Nephron (organoid): ENCODE results near the gene TTC12.
"Not testable (repeated sequence)": the region's sequence is repeated elsewhere in the genome, so short reads cannot be mapped to it uniquely, and the experiment has no call there.

Experiments
- H3K27ac Mint-ChIP-seq, 3 experiments: 2 replicates each; pipeline ENCODE4 v1.8.0; 2020; ENCODE audit warnings: mixed read lengths in 3 of 3, mild to moderate bottlenecking in 2 of 3, moderate library complexity in 1 of 3
- H3K27me3 Mint-ChIP-seq: 2 replicates; pipeline ENCODE4 v1.8.0; 2021; ENCODE audit warnings: low read depth, mild to moderate bottlenecking, moderate library complexity, mixed read lengths
- H3K36me3 Mint-ChIP-seq: 2 replicates; pipeline ENCODE4 v1.8.0; 2020; ENCODE audit warnings: low read depth, mixed read lengths
- H3K4me1 Mint-ChIP-seq: 2 replicates; pipeline ENCODE4 v1.8.0; 2020; ENCODE audit warnings: mixed read lengths
- H3K4me3 Mint-ChIP-seq, 3 experiments: 2 replicates each; pipeline ENCODE4 v1.8.0; 2020; ENCODE audit warnings: mild to moderate bottlenecking in 3 of 3, mixed read lengths in 3 of 3, moderate library complexity in 2 of 3
- H3K9me3 Mint-ChIP-seq: 2 replicates; pipeline ENCODE4 v1.8.0; 2020; ENCODE audit warnings: mixed read lengths
- CTCF ChIP-seq, 3 experiments: fragments of 200-600 bp; sonication (generic); IDR thresholded peaks; one replicate each; pipeline ENCODE4 v1.5.0; 2021; ENCODE audit warnings: antibody characterized with exemption in 3 of 3; ENCODE audit not compliant: unreplicated experiment in 3 of 3

TTC12 gene

GRCh38 chr11:113296447-113297205 lies 17.8 kb upstream of the TTC12 start:
- peak overlapping the region in 2 of 3 experiments; percentile 45 to 54 for H3K27ac Mint-ChIP-seq
- H3K4me3 Mint-ChIP-seq = no peak overlapping the region
- peaks cover 2% of the 10 kb centered on the region for H3K9me3 Mint-ChIP-seq
- peaks cover 15% of the 10 kb centered on the region for H3K27me3 Mint-ChIP-seq
- no peak for TF ChIP-seq CTCF (IDR thresholded peaks at IDR 0.05; ENCODE audit: unreplicated experiment in 3 of 3)
- H3K36me3 Mint-ChIP-seq = no peaks in the 10 kb centered on the region
- peaks cover 10% of the 10 kb centered on the region for H3K4me1 Mint-ChIP-seq

GRCh38 chr11:113298496-113298895 lies 15.9 kb upstream of the TTC12 start:
- H3K27me3 Mint-ChIP-seq = peaks cover 15% of the 10 kb centered on the region
- not testable (repeated sequence) for H3K9me3 Mint-ChIP-seq, H3K4me1 Mint-ChIP-seq, H3K4me3 Mint-ChIP-seq, H3K36me3 Mint-ChIP-seq, H3K27ac Mint-ChIP-seq

- no peaks in the 10 kb centered on the region for H3K9me3 Mint-ChIP-seq
- H3K4me3 Mint-ChIP-seq = no peak overlapping the region
- H3K27ac Mint-ChIP-seq = no peak overlapping the region
- H3K4me1 Mint-ChIP-seq = no peaks in the 10 kb centered on the region
- peaks cover 28% of the 10 kb centered on the region for H3K27me3 Mint-ChIP-seq
- H3K36me3 Mint-ChIP-seq = no peaks in the 10 kb centered on the region
- no peak for TF ChIP-seq CTCF (IDR thresholded peaks at IDR 0.05; ENCODE audit: unreplicated experiment in 3 of 3)
These were observed 9.5 kb upstream of the TTC12 start for GRCh38 chr11:113304916-113305315.

GRCh38 chr11:113305440-113306336 lies 8.7 kb upstream of the TTC12 start:
- no peaks in the 10 kb centered on the region for H3K4me1 Mint-ChIP-seq
- no peaks in the 10 kb centered on the region for H3K36me3 Mint-ChIP-seq
- H3K27me3 Mint-ChIP-seq = peaks cover 28% of the 10 kb centered on the region
- H3K9me3 Mint-ChIP-seq = no peaks in the 10 kb centered on the region
- TF ChIP-seq CTCF (IDR thresholded peaks at IDR 0.05; ENCODE audit: unreplicated experiment in 3 of 3) = peak; percentile 93 to 94 (median 94)
- H3K27ac Mint-ChIP-seq = no peak overlapping the region
- no peak overlapping the region for H3K4me3 Mint-ChIP-seq

- H3K9me3 Mint-ChIP-seq = no peaks in the 10 kb centered on the region
- H3K4me1 Mint-ChIP-seq = peaks cover 2% of the 10 kb centered on the region
- H3K27ac Mint-ChIP-seq = no peak overlapping the region
- no peak for TF ChIP-seq CTCF (IDR thresholded peaks at IDR 0.05; ENCODE audit: unreplicated experiment in 3 of 3)
- no peaks in the 10 kb centered on the region for H3K36me3 Mint-ChIP-seq
- H3K4me3 Mint-ChIP-seq = no peak overlapping the region
- peaks cover 25% of the 10 kb centered on the region for H3K27me3 Mint-ChIP-seq
These were observed 5.8 kb upstream of the TTC12 start for GRCh38 chr11:113308601-113309000.

- no peak for TF ChIP-seq CTCF (IDR thresholded peaks at IDR 0.05; ENCODE audit: unreplicated experiment in 3 of 3)
- peak overlapping the region in 2 of 3 experiments; percentile 9 to 31 for H3K4me3 Mint-ChIP-seq
- H3K36me3 Mint-ChIP-seq = peaks cover under 1% of the 10 kb centered on the region
- no peaks in the 10 kb centered on the region for H3K9me3 Mint-ChIP-seq
- H3K4me1 Mint-ChIP-seq = peaks cover 23% of the 10 kb centered on the region
- no peak overlapping the region for H3K27ac Mint-ChIP-seq
- H3K27me3 Mint-ChIP-seq = peaks cover 18% of the 10 kb centered on the region
These were observed 2.8 kb upstream of the TTC12 start for GRCh38 chr11:113311536-113311935.
